Vagina (tissue), 2 donors: ENCODE results near the gene UNC5B. TPM values are rescaled to one million over a fixed set of nuclear protein-coding genes. Genes with fewer than 3 reads are reported as not detected.

ENCODE experiments used
- DNase-seq, 2 donors: peaks; one replicate each; pipeline ENCODE4 v3.0.0-alpha.2; 2017; ENCODE audit errors: extremely low spot score in 2 of 2
- H3K27ac ChIP-seq: fragments of 200-600 bp; sonication (generic); one replicate; pipeline ENCODE4 v1.5.1; 2019
- H3K27me3 ChIP-seq: fragments of 200-600 bp; sonication (generic); one replicate; pipeline ENCODE4 v1.5.1; 2019
- H3K36me3 ChIP-seq, 2 donors: fragments of 200-600 bp; sonication (generic); one replicate each; pipeline ENCODE4 v1.5.1; 2017 to 2019
- H3K4me1 ChIP-seq: fragments of 200-600 bp; sonication (generic); one replicate; pipeline ENCODE4 v1.5.1; 2019
- H3K4me3 ChIP-seq, 2 donors: fragments of 200-600 bp; sonication (generic); 1 replicate in 1 of 2; 2 replicates in 1 of 2; pipeline ENCODE4 v1.5.1; 2016 to 2019
- H3K9me3 ChIP-seq: fragments of 200-600 bp; sonication (generic); one replicate; pipeline ENCODE4 v1.5.1; 2019
- POLR2A ChIP-seq, 2 donors: fragments of 450-650 bp; IDR thresholded peaks; one replicate each; pipeline ENCODE4 v1.6.1; 2017; ENCODE audit warnings: antibody characterized with exemption in 2 of 2, mild to moderate bottlenecking in 2 of 2, moderate library complexity in 2 of 2
- POLR2AphosphoS5 ChIP-seq, 2 donors: sonication (generic); formaldehyde crosslinking; IDR thresholded peaks; one replicate each; pipeline ENCODE4 v1.9.0; 2017; ENCODE audit warnings: antibody characterized with exemption in 2 of 2, mild to moderate bottlenecking in 2 of 2, low read depth in 1 of 2; ENCODE audit not compliant: insufficient read depth in 1 of 2
- intact Hi-C: fragments of 100-400 bp; cut with DNase I; formaldehyde crosslinking; loops from one replicate; pipeline ENCODE4 v1.15.1; 2023
- total RNA-seq: library from RNA; depleted of rRNA; stranded (reverse); fragments of >200 nt; gene quantifications from one replicate; pipeline ENCODE4 v1.2.3, GENCODE V29; 2016
- TF ChIP-seq, protein P1 (sequence below), 3 experiments: fragments of 450-650 bp in 2 of 3; fragments of 200-600 bp in 1 of 3; sonication (generic) in 1 of 3; IDR thresholded peaks; one replicate each; pipeline ENCODE4 v1.5.1; 2017 to 2019; ENCODE audit warnings: antibody characterized with exemption in 3 of 3, mild to moderate bottlenecking in 2 of 3, moderate library complexity in 2 of 3

UNC5B gene
- total RNA-seq, 1 donor from 2014 or later: 24.3 TPM

DNA sequence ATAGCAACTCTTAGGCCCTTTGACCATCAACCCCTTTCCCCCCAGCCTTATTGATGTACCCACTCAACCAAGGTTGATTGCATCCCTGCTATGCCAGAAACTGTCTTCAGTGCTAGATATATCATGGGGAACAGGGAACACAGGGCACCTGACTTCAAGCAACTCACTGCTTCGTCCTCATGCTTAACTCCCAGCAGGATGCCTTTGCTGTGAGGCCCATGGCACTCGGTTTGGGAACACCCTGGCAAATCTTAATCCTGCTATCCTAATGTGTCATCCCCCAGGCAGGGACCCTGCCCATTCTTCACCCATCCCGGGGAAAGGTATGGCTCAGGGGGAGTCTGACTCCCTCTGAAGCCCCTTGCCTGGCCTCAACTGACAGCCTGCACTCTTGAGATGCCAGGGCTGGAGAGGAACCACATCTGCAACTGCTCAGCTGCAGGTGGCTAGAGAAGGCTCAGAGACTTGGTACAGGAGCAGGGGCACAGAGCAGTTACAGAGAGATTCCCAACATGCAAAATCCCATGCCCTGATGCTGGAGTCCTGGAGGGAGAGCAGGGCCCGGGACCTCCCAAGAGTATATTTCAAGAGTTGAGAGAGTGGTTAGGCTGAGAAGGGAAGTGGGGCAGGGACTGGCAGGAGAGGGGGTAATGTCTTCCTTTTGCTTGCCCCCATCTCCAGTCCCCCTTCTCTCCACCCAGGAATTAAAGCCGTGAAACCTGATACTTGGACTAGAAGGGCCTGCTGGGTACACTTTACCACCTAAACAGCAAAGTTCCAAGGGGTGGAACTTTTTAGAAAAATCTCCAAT is 2.4 kb upstream of the UNC5B start:
- no peaks in the 10 kb centered on the region for H3K9me3 ChIP-seq
- no peak overlapping the region for H3K27ac ChIP-seq
- no peaks in the 10 kb centered on the region for H3K36me3 ChIP-seq
- H3K4me1 ChIP-seq: peaks cover 23% of the 10 kb centered on the region
- no peaks in the 10 kb centered on the region for H3K27me3 ChIP-seq
- no peak overlapping the region for H3K4me3 ChIP-seq
- DNase-seq: no peak
- intact Hi-C loops: loop anchor here (10.0 kb wide), 2 partner anchors 55 to 285 kb away; no protein-coding TSS in a partner anchor
- TF ChIP-seq, protein P1, sequence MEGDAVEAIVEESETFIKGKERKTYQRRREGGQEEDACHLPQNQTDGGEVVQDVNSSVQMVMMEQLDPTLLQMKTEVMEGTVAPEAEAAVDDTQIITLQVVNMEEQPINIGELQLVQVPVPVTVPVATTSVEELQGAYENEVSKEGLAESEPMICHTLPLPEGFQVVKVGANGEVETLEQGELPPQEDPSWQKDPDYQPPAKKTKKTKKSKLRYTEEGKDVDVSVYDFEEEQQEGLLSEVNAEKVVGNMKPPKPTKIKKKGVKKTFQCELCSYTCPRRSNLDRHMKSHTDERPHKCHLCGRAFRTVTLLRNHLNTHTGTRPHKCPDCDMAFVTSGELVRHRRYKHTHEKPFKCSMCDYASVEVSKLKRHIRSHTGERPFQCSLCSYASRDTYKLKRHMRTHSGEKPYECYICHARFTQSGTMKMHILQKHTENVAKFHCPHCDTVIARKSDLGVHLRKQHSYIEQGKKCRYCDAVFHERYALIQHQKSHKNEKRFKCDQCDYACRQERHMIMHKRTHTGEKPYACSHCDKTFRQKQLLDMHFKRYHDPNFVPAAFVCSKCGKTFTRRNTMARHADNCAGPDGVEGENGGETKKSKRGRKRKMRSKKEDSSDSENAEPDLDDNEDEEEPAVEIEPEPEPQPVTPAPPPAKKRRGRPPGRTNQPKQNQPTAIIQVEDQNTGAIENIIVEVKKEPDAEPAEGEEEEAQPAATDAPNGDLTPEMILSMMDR (IDR thresholded peaks at IDR 0.05): no peak
- TF ChIP-seq POLR2AphosphoS5 (IDR thresholded peaks at IDR 0.05; ENCODE audit: insufficient read depth in 1 of 2, low read depth in 1 of 2): no peak

DNA sequence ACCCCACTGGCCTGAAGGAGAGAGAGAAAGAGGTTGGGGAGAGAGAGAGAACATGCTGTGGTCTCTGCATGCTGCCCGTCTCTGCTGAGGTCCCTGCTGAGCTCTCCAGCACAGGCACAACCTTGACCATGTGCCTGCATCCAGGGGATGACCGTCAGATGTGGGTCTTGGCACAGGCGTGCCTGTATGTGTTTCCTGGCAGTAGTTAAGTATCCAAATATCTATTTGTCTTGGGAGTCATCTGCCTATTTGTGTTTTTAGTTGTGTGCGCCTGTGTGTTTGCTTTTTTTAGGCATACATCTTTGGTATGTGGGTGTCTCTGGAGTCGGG is 1.9 kb upstream of the UNC5B start:
- Histone ChIP-seq H3K36me3 (no peaks in the 10 kb centered on the region), H3K9me3 (no peaks in the 10 kb centered on the region), H3K27ac (no peak overlapping the region), H3K27me3 (no peaks in the 10 kb centered on the region), H3K4me3 (no peak overlapping the region), H3K4me1 (peaks cover 28% of the 10 kb centered on the region)
- no peak for DNase-seq
- TF ChIP-seq POLR2AphosphoS5 (IDR thresholded peaks at IDR 0.05; ENCODE audit: insufficient read depth in 1 of 2, low read depth in 1 of 2): no peak
- no peak for TF ChIP-seq POLR2A (IDR thresholded peaks at IDR 0.05)
- TF ChIP-seq, protein P1 (IDR thresholded peaks at IDR 0.05): no peak
- intact Hi-C loops: loop anchor here (10.0 kb wide), 1 partner anchor 54 kb away; no protein-coding TSS in a partner anchor

DNA sequence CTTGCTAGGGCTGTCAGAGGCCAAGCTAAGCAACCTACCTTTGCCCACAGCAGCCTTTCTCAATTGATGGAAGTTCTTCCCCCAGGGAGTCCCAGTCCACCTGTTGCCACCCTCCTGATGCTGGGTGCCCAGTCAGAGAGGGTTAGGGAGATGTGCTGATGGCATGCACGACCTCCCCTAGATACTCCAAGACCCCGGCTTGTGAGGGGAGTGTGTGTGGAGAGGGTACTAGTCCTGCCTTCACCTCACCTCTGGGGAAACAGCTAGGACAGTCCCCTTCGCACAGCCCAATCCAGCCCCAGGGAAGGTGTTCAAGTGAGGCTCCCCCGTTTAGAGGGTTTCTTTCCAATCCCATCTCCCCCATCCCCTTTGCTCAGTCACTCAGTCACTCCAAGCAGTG is 1.3 kb upstream of the UNC5B start:
- no peak for DNase-seq
- TF ChIP-seq, protein P1 (IDR thresholded peaks at IDR 0.05): no peak
- TF ChIP-seq POLR2AphosphoS5 (IDR thresholded peaks at IDR 0.05; ENCODE audit: insufficient read depth in 1 of 2, low read depth in 1 of 2): no peak
- no peak for TF ChIP-seq POLR2A (IDR thresholded peaks at IDR 0.05)
- no peaks in the 10 kb centered on the region for H3K9me3 ChIP-seq
- no peak overlapping the region for H3K27ac ChIP-seq
- H3K36me3 ChIP-seq: no peaks in the 10 kb centered on the region
- H3K4me3 ChIP-seq: no peak overlapping the region
- peaks cover 34% of the 10 kb centered on the region for H3K4me1 ChIP-seq
- intact Hi-C loops: loop anchor here (10.0 kb wide), 1 partner anchor 54 kb away; no protein-coding TSS in a partner anchor
- H3K27me3 ChIP-seq: no peaks in the 10 kb centered on the region

DNA sequence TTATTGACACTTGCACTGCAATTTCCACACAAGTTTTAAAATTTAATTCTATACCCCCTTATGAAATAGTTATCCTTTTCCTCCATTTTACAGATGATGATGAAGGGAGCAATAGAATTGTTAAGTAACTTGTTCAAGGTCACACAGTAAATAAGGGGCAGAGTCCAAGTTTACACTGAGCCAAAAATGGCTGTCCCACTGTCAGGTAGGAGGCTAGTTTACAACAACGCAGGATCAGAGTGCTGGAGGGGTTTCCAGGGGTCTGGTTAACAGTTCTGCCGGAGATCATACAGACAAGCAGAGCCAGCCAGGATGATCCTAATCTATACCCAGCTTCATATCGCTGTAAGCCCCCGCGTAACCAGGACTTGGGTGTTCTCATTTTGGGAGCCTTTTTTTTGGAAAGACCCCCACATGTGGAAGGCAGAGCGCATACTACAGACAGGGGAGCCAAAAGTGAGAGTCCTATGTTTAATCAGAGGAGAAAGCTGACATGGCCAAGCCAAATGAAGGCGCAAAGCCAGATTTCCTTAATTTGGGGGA is 524 bp upstream of the UNC5B start:
- Histone ChIP-seq H3K36me3 (no peaks in the 10 kb centered on the region), H3K27me3 (no peaks in the 10 kb centered on the region), H3K9me3 (no peaks in the 10 kb centered on the region), H3K27ac (peak overlapping the region; percentile 89), H3K4me1 (peaks cover 42% of the 10 kb centered on the region), H3K4me3 (peak overlapping the region; percentile 62 to 77)
- TF ChIP-seq POLR2AphosphoS5 (IDR thresholded peaks at IDR 0.05; ENCODE audit: insufficient read depth in 1 of 2, low read depth in 1 of 2): no peak
- no peak for TF ChIP-seq POLR2A (IDR thresholded peaks at IDR 0.05)
- TF ChIP-seq, protein P1 (IDR thresholded peaks at IDR 0.05): no peak
- intact Hi-C loops: loop anchor here (10.0 kb wide), 1 partner anchor 53 kb away; no protein-coding TSS in a partner anchor
- DNase-seq: no peak
